LNCAP (cell line): ENCODE results near the gene SUMF1.

Source experiments
- TF ChIP-seq, protein P1 (sequence below): fragments of 450-650 bp; IDR thresholded peaks from 2 replicates; pipeline ENCODE4 v1.5.1; 2017; ENCODE audit warnings: mild to moderate bottlenecking

Gene SUMF1

DNA sequence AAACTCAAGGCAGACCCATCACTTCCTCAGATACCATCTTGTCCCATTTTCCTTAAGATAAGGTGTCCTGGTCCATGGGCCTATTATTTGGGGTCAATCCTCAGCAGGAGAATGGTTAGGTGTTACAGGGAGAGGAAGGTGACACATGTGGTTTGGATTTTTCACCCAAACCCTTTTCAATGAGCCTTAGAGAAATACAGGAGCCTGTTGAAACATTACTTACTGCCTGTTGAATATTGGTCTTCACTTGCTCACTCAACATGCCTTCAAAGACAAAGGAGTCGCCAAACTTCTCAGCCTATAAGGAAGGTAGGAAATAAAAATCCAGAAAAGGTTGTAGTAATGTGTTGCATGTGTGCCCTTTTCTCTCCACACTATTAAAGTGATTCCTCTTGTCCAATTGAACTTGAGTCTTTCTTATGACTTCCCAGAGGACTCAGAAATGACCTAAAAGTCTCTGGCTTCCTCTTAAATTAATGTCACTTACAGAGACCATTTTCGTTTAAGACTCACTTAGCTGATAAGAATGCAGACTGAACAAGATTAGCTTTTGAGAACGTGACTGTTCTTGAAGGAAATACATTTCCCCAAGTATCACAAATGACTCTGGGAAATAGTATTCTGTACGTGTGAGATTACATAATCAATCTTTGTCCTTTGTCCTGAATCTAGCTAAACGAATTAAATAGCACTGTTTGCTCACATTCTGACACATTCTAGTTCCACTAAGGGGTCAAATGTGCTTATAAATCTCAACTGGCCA is 17.8 kb downstream of the SUMF1 start:
- TF ChIP-seq, protein P1, sequence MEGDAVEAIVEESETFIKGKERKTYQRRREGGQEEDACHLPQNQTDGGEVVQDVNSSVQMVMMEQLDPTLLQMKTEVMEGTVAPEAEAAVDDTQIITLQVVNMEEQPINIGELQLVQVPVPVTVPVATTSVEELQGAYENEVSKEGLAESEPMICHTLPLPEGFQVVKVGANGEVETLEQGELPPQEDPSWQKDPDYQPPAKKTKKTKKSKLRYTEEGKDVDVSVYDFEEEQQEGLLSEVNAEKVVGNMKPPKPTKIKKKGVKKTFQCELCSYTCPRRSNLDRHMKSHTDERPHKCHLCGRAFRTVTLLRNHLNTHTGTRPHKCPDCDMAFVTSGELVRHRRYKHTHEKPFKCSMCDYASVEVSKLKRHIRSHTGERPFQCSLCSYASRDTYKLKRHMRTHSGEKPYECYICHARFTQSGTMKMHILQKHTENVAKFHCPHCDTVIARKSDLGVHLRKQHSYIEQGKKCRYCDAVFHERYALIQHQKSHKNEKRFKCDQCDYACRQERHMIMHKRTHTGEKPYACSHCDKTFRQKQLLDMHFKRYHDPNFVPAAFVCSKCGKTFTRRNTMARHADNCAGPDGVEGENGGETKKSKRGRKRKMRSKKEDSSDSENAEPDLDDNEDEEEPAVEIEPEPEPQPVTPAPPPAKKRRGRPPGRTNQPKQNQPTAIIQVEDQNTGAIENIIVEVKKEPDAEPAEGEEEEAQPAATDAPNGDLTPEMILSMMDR: no peak

DNA sequence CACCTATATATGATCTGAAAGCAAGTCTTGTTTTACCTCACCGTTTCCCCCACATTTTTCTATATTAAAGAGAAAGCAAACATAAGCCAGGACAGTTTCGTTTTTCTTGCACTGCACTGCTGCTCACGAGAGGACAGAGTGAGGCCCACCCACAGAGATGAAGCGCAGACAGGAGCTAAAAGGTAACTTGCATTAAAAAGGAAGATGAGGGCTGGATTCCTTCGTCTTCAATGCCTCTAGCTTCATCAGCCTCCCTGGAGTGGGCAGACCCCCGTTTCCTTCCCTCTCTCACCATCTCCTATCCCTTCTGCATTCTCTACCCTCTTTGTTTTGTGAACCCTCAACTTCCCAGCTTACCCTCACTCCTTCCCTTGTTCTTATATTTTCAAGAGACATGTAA is 18.9 kb downstream of the SUMF1 start:
- TF ChIP-seq, protein P1: no peak

DNA sequence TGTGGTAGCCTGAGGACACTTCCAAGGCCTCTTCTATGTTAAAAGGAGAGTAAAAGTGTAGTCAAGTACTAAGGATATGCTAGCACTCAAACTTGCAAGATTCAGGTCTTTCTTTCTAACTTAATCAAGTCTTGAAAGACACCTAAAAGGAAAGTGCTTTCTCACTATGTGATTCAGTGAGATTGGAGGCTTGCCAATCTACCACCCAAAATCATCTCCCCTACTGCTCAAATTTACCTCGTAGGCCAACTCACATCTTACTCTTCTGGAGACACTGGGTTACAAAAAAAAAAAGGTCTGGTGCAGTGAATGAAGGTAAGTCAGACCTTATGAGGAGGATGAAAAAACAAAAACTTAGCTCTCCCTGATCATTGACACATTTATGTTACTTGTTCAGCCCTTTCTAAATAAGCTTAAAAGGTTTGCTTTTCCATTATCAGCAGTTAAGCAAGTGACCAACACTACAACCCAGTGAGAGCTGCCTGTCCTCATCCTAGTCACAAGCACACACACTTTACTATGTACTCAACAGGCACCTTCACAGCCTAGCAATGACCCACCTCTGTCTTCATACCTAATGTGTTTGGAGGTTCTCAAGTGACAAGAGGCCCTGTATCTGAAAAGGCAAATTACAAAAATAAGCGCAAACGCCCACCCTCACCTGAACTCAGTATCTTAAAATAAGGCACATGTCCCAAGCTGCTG is 19.6 kb downstream of the SUMF1 start:
- TF ChIP-seq, protein P1: no peak

DNA sequence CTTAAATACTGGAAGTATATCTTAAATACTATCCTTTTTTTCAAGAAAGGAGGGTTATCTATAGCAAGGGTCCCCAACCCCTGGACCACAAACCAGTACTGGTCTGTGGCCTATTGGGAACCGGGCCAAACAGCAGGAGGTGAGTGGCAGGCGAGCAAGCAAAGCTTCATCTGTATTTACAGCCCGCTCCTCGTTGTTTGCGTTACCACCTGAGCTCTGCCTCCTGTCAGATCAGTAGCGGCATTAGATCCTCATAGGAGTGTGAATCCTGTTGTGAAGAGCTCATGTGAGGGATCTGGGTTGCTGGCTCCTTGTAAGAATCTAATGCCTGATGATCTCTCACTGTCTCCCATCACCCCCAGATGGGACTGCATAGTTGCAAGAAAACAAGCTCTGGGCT is 26.1 kb downstream of the SUMF1 start:
- TF ChIP-seq, protein P1: no peak

DNA sequence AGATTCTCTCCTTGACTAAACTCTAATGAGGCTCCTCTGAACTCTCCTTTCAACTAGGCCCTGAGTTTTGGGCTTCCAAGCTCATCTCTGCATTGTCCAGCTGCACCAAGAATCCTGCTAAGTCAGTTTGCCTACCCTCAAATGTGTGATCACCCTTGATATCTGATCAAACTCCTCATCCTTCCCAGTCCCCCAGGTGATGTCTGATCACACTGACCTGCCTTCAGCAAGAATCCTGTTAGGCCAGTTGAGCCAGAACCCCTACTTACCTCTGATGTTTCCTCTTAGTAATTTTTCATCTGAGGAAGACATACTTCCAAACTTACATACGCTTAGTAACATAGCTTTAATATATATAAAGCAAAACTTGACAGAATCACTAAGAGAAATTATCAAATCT is 28.8 kb downstream of the SUMF1 start:
- TF ChIP-seq, protein P1: no peak

DNA sequence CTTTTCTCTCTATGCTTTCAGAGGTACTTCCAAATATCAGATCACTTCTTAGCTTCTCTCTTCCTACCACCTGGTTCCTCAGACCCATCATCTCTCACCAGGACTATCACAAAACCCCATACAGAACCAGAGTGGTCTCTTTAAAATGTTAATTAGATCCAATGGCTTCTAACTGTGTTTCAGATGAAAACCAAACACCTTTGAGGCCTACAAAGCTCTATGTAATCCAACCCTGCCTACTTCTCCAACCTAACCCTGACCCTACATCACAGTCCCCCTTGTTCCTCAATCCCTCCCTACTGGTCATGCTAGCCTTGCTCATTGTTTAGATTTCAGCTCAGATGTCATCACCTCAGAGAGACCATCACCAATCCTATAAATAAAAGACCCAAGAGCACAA is 34.8 kb downstream of the SUMF1 start:
- TF ChIP-seq, protein P1: no peak

DNA sequence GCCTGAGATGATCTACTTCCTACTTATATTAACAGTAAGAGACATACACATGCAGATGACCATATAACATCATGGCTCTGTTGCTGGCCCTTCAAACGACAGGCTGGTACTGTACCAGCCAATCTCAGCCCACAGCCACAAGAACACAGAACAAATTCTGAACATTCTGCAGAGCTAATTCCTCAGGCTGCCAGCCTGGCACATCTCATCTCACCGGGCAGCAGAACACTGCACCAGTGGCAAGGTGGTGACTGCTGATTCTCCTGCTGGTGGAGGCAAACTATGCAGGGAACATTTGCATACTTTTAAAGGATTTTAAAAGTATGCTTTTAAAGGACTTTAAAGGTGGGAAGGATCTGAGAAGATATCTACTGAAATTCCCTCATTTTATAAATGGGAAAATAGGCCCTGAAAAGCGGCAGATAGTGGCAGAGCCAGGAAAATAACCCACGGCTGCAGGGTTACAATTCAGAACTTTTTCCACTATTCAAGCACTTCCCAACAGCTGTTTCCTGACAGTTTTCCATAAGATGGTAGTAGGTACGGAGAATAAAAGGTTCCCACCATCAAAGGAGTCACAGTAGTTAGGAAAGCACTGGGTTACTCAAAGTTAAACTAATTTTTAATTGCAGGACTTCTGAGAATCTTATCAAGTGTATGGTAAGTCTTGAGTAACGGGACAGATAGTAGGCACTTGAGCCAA is 37.3 kb downstream of the SUMF1 start:
- TF ChIP-seq, protein P1: no peak
